Naive thymus-derived CD4-positive, alpha-beta T cell (primary cell): ENCODE measurements around the gene ARSD. TPM values are rescaled to one million over a fixed set of nuclear protein-coding genes. Genes with fewer than 3 reads are reported as not detected.

Experiments
- ATAC-seq: fragments of 150-1000 bp; cut with Tn5 transposase; 2 replicates; pipeline ENCODE4 v1.10.0; 2021; ENCODE audit warnings: mild to moderate bottlenecking, moderate library complexity
- CTCF ChIA-PET: fragments of 350-600 bp; sonication (Branson Sonifier 250); formaldehyde crosslinking; loops from one replicate; lab custom pipeline; 2021; ENCODE audit warnings: antibody characterized with exemption; lab: Charles Lee
- POLR2A ChIA-PET: fragments of 350-600 bp; sonication (Branson Sonifier 250); formaldehyde crosslinking; loops from one replicate; lab custom pipeline; 2021; ENCODE audit warnings: antibody characterized with exemption, inconsistent platforms; lab: Charles Lee
- DNase-seq, 9 donors: peaks; one replicate each; pipeline versions ENCODE4 v3.0.0 to v3.0.0-alpha.2; 2020 to 2022; ENCODE audit warnings: mixed read lengths in 1 of 9
- H3K27ac ChIP-seq: one replicate; pipeline ENCODE4 v1.7.0; 2013; ENCODE audit warnings: mild to moderate bottlenecking, low read depth, low read length, moderate library complexity
- H3K27me3 ChIP-seq, 2 donors: one replicate each; pipeline ENCODE4 v1.7.0; 2013; ENCODE audit warnings: low read length in 2 of 2, mild to moderate bottlenecking in 2 of 2, moderate library complexity in 2 of 2; ENCODE audit not compliant: control insufficient read depth in 2 of 2, insufficient read depth in 2 of 2
- H3K36me3 ChIP-seq, 3 experiments: 1 replicate in 2 of 3; 2 replicates in 1 of 3; pipeline ENCODE4 v1.7.0; 2013; ENCODE audit warnings: low read length in 3 of 3, mild to moderate bottlenecking in 3 of 3, moderate library complexity in 1 of 3; ENCODE audit not compliant: insufficient read depth in 3 of 3, control insufficient read depth in 2 of 3
- H3K4me1 ChIP-seq, 2 donors: one replicate each; pipeline ENCODE4 v1.7.0; 2013; ENCODE audit warnings: low read length in 2 of 2, mild to moderate bottlenecking in 2 of 2, moderate library complexity in 1 of 2; ENCODE audit not compliant: control insufficient read depth in 2 of 2, insufficient read depth in 2 of 2
- H3K4me3 ChIP-seq: 2 replicates; pipeline ENCODE4 v1.7.0; 2013; ENCODE audit warnings: mild to moderate bottlenecking, low read length
- H3K9me3 ChIP-seq, 3 experiments: 1 replicate in 2 of 3; 2 replicates in 1 of 3; pipeline ENCODE4 v1.7.0; 2013; ENCODE audit warnings: low read length in 3 of 3; ENCODE audit not compliant: control insufficient read depth in 2 of 3
- H3K27ac Mint-ChIP-seq, 9 donors: one replicate each; pipeline ENCODE4 v1.8.0; 2020 to 2022; ENCODE audit warnings: mixed read lengths in 9 of 9, mild to moderate bottlenecking in 8 of 9, moderate library complexity in 5 of 9, inconsistent platforms in 2 of 9
- H3K27me3 Mint-ChIP-seq, 5 donors: one replicate each; pipeline ENCODE4 v1.8.0; 2021 to 2022; ENCODE audit warnings: mixed read lengths in 5 of 5, mild to moderate bottlenecking in 1 of 5
- H3K36me3 Mint-ChIP-seq, 5 donors: one replicate each; pipeline ENCODE4 v1.8.0; 2020 to 2022; ENCODE audit warnings: mixed read lengths in 5 of 5, mild to moderate bottlenecking in 3 of 5, inconsistent platforms in 1 of 5
- H3K4me1 Mint-ChIP-seq, 7 donors: one replicate each; pipeline ENCODE4 v1.8.0; 2020 to 2022; ENCODE audit warnings: mixed read lengths in 7 of 7, mild to moderate bottlenecking in 3 of 7, inconsistent platforms in 1 of 7
- H3K4me3 Mint-ChIP-seq, 10 donors: one replicate each; pipeline ENCODE4 v1.8.0; 2020 to 2022; ENCODE audit warnings: mild to moderate bottlenecking in 10 of 10, mixed read lengths in 10 of 10, moderate library complexity in 6 of 10, inconsistent platforms in 2 of 10
- H3K9me3 Mint-ChIP-seq, 11 donors: one replicate each; pipeline ENCODE4 v1.8.0; 2020 to 2022; ENCODE audit warnings: mixed read lengths in 11 of 11, mild to moderate bottlenecking in 4 of 11, inconsistent platforms in 1 of 11, moderate library complexity in 1 of 11
- intact Hi-C, 2 donors: fragments of 100-400 bp; cut with micrococcal nuclease; formaldehyde crosslinking; loops; one replicate each; pipeline ENCODE4 v1.15.1; 2023
- polyA plus RNA-seq, 2 donors: library from polyadenylated mRNA; unstranded; fragments of 300-500 nt; fragmentation: Illumina TruSeq; gene quantifications; one replicate each; pipeline ENCODE4 v1.2.3, GENCODE V29; 2021
- total RNA-seq, 6 experiments: library from RNA in 5 of 6; stranded (reverse) in 5 of 6; gene quantifications; 1 replicate in 5 of 6; 2 replicates in 1 of 6; pipeline ENCODE4 v1.2.3 and lab custom pipeline; 2021 to 2026

Gene ARSD
- total and polyA plus RNA-seq, 7 experiments from 2014 or later, result 0.97 to 8.9 (median 2.0) TPM

DNA sequence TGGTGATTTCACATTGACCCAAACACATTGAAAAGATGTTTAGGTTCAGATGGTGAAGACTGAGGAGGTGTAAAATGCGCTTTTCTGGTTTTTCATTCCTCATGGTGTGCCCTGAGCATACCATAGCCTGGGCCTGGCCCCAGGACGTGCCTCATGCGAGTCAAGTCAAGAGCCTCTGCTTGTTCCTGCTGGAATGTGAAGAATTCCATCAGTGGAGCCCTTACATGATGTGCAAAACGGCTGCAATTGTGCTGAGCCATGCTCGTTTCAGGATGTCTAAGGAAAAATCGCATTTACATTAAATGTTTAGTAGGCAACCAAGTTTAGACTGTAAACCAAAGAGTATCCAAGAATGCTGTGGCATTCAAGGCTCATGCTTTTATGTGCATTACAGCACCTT is 65.5 kb downstream of the ARSD start:
- no peak for DNase-seq
- POLR2A ChIA-PET, result no interaction called here
- Histone ChIP-seq H3K4me1 (no peaks in the 10 kb centered on the region), H3K27me3 (no peaks in the 10 kb centered on the region), H3K9me3 (no peaks in the 10 kb centered on the region), H3K27ac (no peak overlapping the region), H3K36me3 (no peaks in the 10 kb centered on the region), H3K4me3 (no peak overlapping the region)
- H3K27me3 Mint-ChIP-seq, result peaks cover 0 to 7% (median 0%) of the 10 kb centered on the region in 5 donors
- no peak for ATAC-seq
- H3K4me3 Mint-ChIP-seq, result no peak overlapping the region
- CTCF ChIA-PET, result no interaction called here
- H3K9me3 Mint-ChIP-seq, result peaks cover 0 to 5% (median 0%) of the 10 kb centered on the region in 11 donors
- H3K27ac Mint-ChIP-seq, result no peak overlapping the region
- no peaks in the 10 kb centered on the region for H3K4me1 Mint-ChIP-seq
- H3K36me3 Mint-ChIP-seq, result no peaks in the 10 kb centered on the region
- intact Hi-C loops, result no loop called here

DNA sequence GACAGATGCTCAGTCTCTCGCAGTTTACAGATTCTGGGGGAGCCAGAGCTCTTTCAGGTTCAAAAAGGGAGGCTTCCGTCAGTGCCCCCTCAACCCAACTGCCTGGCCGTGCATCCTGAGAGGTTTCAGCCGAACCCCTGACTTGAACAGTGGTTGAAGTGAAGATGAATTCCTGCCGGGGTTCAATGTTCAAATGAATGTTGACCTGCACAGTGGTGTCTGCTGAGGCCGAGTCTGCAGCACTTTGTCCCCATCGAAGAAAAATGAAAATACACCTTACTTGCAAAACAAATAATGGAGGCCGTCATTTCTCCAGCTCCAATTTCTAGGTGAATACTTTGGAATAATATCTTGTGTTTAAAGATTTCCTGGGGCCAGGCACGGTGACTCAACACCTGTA is 66.7 kb downstream of the ARSD start:
- DNase-seq (no peak), ATAC-seq (no peak)
- Mint-ChIP-seq H3K36me3 (no peaks in the 10 kb centered on the region), H3K27me3 (peaks cover 0 to 6% (median 0%) of the 10 kb centered on the region in 5 donors), H3K4me1 (no peaks in the 10 kb centered on the region), H3K27ac (no peak overlapping the region), H3K4me3 (no peak overlapping the region), H3K9me3 (peaks cover 0 to 5% (median 0%) of the 10 kb centered on the region in 11 donors)
- H3K27ac ChIP-seq, result no peak overlapping the region
- no peaks in the 10 kb centered on the region for H3K36me3 ChIP-seq
- ChIA-PET CTCF (no interaction called here), POLR2A (no interaction called here)
- no peaks in the 10 kb centered on the region for H3K27me3 ChIP-seq
- no peak overlapping the region for H3K4me3 ChIP-seq
- no peaks in the 10 kb centered on the region for H3K9me3 ChIP-seq
- H3K4me1 ChIP-seq, result no peaks in the 10 kb centered on the region
- intact Hi-C loops, result no loop called here

GRCh38 chrX:2859197-2859797 is 69.8 kb downstream of the ARSD start:
- ChIA-PET CTCF (no interaction called here), POLR2A (no interaction called here)
- no peak overlapping the region for H3K27ac Mint-ChIP-seq
- no peak overlapping the region for H3K4me3 Mint-ChIP-seq
- Histone ChIP-seq H3K4me3 (no peak overlapping the region), H3K36me3 (no peaks in the 10 kb centered on the region), H3K27ac (no peak overlapping the region), H3K4me1 (no peaks in the 10 kb centered on the region), H3K27me3 (no peaks in the 10 kb centered on the region), H3K9me3 (no peaks in the 10 kb centered on the region)
- H3K27me3 Mint-ChIP-seq, result peaks cover 0 to 5% (median 0%) of the 10 kb centered on the region in 5 donors
- ATAC-seq (no peak), DNase-seq (no peak)
- no peaks in the 10 kb centered on the region for H3K4me1 Mint-ChIP-seq
- H3K36me3 Mint-ChIP-seq, result no peaks in the 10 kb centered on the region
- intact Hi-C loops, result no loop called here
- no peaks in the 10 kb centered on the region for H3K9me3 Mint-ChIP-seq

DNA sequence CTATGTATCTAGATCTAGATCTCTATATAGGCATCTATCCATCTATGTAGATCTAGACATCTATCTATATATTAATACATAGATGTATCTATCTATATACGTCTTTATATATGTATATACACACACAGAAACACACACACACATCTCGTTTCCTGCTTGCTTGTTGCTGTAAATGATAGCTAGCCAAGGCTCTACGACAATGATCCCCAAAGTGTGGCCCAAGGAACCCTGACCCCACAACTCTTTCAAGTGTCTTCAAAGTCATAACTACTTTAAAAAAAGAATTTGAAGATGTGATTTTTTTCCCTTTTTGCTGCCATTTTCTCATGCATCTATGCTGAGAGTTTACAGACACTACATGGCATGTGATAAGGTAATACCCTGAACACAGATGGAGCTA is 71.6 kb downstream of the ARSD start:
- Mint-ChIP-seq H3K4me3 (no peak overlapping the region), H3K4me1 (no peaks in the 10 kb centered on the region), H3K27ac (no peak overlapping the region), H3K9me3 (peaks cover 0 to 2% (median 0%) of the 10 kb centered on the region in 11 donors), H3K36me3 (no peaks in the 10 kb centered on the region), H3K27me3 (peaks cover 0 to 5% (median 0%) of the 10 kb centered on the region in 5 donors)
- ATAC-seq (no peak), DNase-seq (no peak)
- H3K36me3 ChIP-seq, result no peaks in the 10 kb centered on the region
- no peak overlapping the region for H3K4me3 ChIP-seq
- H3K27ac ChIP-seq, result no peak overlapping the region
- intact Hi-C loops, result no loop called here
- no peaks in the 10 kb centered on the region for H3K4me1 ChIP-seq
- POLR2A ChIA-PET, result no interaction called here
- H3K9me3 ChIP-seq, result no peaks in the 10 kb centered on the region
- CTCF ChIA-PET, result no interaction called here
- no peaks in the 10 kb centered on the region for H3K27me3 ChIP-seq

GRCh38 chrX:2855761-2856160 is 73.4 kb downstream of the ARSD start:
- H3K4me3 Mint-ChIP-seq, result no peak overlapping the region
- H3K36me3 Mint-ChIP-seq, result no peaks in the 10 kb centered on the region
- H3K9me3 Mint-ChIP-seq, result peaks cover 0 to 2% (median 0%) of the 10 kb centered on the region in 11 donors
- no peak for ATAC-seq
- H3K27me3 Mint-ChIP-seq, result no peaks in the 10 kb centered on the region
- intact Hi-C loops, result no loop called here
- no peak for DNase-seq
- CTCF ChIA-PET, result no interaction called here
- Histone ChIP-seq H3K36me3 (no peaks in the 10 kb centered on the region), H3K9me3 (no peaks in the 10 kb centered on the region), H3K27ac (no peak overlapping the region), H3K4me3 (no peak overlapping the region), H3K4me1 (no peaks in the 10 kb centered on the region), H3K27me3 (no peaks in the 10 kb centered on the region)
- POLR2A ChIA-PET, result no interaction called here
- no peak overlapping the region for H3K27ac Mint-ChIP-seq
- H3K4me1 Mint-ChIP-seq, result no peaks in the 10 kb centered on the region

- no peaks in the 10 kb centered on the region for H3K4me1 ChIP-seq
- DNase-seq (no peak), ATAC-seq (no peak)
- Mint-ChIP-seq H3K9me3 (peaks cover 0 to 2% (median 0%) of the 10 kb centered on the region in 11 donors), H3K27me3 (no peaks in the 10 kb centered on the region), H3K36me3 (no peaks in the 10 kb centered on the region), H3K27ac (no peak overlapping the region), H3K4me1 (no peaks in the 10 kb centered on the region), H3K4me3 (no peak overlapping the region)
- ChIA-PET CTCF (no interaction called here), POLR2A (no interaction called here)
- H3K27ac ChIP-seq, result no peak overlapping the region
- intact Hi-C loops, result no loop called here
- no peaks in the 10 kb centered on the region for H3K27me3 ChIP-seq
- no peaks in the 10 kb centered on the region for H3K9me3 ChIP-seq
- H3K36me3 ChIP-seq, result no peaks in the 10 kb centered on the region
- H3K4me3 ChIP-seq, result no peak overlapping the region
These were observed 74.2 kb downstream of the ARSD start for GRCh38 chrX:2854918-2855317.
